GM21390 (cell line): ENCODE results near the gene MGST2.
"Not testable (repeated sequence)": the region's sequence is repeated elsewhere in the genome, so short reads cannot be mapped to it uniquely, and the experiment has no call there.

Source experiments
- ATAC-seq: cut with Tn5 transposase; IDR thresholded peaks from one replicate; pipeline ENCODE4 v1.9.1; 2021; ENCODE audit not compliant: unreplicated experiment

MGST2 gene

GRCh38 chr4:139698167-139698925, 32.7 kb downstream of the MGST2 start:
- not testable (repeated sequence) for ATAC-seq

GRCh38 chr4:139700568-139700967, 34.9 kb downstream of the MGST2 start:
- ATAC-seq, result no peak

GRCh38 chr4:139704915-139705485, 39.4 kb downstream of the MGST2 start:
- no peak for ATAC-seq

DNA sequence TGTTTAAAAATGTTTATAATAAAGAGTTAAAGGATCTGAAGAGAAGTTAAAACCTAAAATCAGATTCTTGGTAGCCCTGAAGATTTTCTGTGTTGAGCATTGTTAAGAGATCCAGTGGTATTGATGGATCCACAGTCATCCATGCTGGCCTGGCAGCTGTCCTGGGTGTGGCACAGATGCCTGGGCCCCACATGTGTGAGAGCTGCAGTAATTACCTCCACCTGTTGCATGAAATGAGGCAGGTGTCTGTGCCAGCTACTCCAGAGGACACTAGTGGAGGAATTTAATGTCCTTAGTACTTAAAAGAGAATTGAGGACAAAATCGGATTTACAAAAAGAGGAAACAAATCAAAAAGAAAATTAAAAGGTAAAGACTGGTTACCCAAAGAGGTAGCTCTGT, 44.0 kb downstream of the MGST2 start:
- ATAC-seq, result no peak

GRCh38 chr4:139710073-139710472, 44.5 kb downstream of the MGST2 start:
- no peak for ATAC-seq

- no peak for ATAC-seq
Observed at GRCh38 chr4:139711461-139711860, 45.8 kb downstream of the MGST2 start.

DNA sequence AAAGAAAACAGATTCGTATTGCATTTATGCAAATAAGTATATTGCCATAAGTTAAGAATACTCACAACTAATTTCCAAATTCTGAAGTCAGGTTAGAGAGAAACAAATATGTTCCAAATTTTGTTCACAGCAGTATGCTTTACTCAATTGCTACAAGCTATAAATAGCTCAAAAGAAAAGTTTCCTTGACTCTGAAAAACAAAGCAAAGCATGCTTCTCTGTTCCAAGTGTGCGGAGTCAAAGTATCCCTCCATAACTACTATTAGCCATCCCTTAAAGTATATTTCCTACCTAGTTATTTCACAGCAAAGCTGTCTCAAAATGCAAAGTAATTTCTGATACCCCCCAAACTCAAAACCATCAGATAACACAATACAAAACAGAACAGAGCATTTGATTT, 47.3 kb downstream of the MGST2 start:
- ATAC-seq, result no peak

DNA sequence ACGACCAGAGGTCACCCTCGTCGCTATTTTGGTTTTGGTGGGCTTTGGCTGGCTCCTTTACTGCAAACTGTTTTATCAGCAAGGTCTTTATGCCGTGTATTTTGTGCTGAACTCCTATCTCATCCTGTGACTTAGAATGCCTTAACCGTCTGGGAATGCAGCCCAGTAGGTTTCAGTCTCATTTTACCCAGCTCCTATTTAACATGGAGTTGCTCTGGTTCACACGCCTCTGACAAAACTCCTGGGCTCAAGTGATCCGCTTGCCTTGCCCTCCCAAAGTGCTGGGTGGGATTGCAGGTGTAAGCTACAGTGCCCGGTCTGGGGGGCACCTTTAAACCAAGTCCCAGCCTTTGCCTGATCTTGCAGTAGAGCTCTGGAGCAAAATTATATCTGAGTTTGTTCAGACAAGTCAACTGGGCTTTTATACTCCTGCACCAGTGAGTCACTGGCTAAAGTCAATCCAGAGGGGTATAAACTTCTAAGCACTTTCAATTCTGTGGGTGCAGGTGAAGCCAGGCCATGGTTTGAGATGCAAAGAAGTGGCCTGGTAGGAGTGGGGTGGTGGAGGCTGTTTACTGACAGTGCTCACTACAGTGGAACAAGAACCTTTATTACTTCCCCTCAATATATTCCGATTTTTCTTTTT, 50.2 kb downstream of the MGST2 start:
- ATAC-seq, result no peak

DNA sequence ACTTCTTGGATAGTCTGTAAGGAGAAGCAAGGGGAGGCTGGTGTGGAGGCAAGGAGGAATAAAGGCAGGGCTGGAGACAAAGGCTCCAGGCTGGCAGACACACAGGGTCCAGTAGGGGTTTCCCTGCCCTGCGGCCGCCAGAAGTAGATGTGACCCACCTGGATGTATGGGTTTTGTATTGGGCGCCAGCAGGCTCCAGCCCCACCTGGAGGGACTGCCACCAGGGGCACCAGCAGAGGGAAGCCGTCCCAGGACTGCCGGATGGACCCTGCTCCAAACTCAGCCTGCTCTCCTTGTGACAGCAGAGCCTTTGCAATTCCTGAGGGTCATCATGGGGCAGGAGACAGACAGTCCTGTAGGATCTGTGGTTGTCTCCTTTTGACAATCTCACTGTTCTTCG, 52.7 kb downstream of the MGST2 start:
- no peak for ATAC-seq

DNA sequence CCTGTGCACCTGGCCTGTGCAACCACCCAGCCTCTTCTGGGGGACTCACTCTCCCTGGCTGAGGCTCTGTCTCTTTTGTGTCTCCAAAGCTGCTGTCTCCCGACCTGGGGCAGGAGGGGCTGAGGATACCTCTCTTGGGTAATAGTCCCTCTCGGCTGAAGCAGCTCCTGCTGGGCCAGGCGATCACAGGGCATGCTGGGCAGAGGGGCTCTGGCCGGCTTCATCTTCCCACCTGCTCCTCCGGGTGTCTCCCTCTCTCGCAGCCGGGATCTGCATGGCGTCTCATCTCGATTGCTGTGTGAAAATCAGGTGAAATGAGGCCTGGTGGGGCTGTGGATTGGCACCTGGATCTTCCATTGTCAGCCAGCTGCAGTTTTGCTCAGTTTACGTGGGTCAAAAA, 53.2 kb downstream of the MGST2 start:
- ATAC-seq, result no peak

DNA sequence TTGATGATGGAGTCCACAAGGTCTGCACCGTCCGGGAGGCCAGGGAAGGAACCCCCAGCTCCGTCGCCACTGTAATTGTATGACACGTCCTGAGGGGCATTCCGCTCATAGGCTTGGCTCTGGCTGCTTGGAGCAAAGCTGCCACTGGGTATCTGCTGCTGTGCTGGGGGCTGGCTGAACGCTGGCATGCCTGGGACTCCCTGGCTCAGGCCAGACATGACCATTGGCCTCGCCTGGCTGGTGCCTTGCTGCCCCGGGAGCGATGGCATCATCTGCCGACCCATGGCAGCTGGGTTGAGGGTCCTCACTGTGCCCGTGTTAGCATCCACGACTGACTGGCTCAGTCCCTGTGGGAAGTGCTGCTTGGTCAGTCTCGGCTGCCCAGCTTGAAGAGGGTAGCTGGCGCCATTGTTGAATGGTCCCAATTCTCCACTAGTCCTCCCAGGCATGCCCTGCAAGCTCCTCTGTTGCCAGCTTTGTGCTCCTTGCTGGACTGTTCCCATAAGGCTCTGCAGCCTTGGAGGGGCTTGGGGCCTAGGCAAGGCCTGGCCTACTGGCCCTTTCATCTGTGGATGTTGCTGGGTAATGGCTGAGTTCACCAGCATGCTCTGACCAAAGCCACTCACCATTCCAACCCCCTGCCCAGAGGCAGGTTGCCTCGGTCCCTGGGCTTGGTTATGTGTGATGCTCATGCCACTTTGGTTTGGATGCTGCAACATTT, 53.9 kb downstream of the MGST2 start:
- no peak for ATAC-seq

DNA sequence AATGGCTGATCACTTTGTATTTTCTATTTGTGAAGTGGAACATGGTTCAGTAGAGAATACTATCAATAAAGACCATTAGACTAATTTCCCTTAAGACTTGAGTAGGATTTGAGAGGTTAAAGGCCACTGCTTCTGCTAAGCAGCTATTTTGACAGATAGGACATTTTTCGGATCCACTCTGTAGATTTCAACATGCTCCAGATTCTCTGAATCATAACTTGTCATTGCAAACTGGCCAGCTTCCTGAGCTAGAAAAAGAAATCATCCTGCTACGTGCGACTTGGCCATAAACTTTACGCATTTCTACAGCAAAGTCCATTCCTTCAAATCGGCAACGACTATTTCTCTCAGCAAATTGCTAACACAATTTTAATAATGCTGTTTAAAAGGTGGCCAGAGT, 55.2 kb downstream of the MGST2 start:
- ATAC-seq, result no peak

GRCh38 chr4:139721789-139722188, 56.2 kb downstream of the MGST2 start:
- no peak for ATAC-seq

- no peak for ATAC-seq
Observed at GRCh38 chr4:139725236-139725635, 59.6 kb downstream of the MGST2 start.

GRCh38 chr4:139726615-139727014, 61.0 kb downstream of the MGST2 start:
- ATAC-seq, result no peak

GRCh38 chr4:139728146-139728545, 62.5 kb downstream of the MGST2 start:
- no peak for ATAC-seq

- no peak for ATAC-seq
Observed at GRCh38 chr4:139728840-139729239, 63.2 kb downstream of the MGST2 start.

GRCh38 chr4:139732991-139733570, 67.5 kb downstream of the MGST2 start:
- no peak for ATAC-seq

DNA sequence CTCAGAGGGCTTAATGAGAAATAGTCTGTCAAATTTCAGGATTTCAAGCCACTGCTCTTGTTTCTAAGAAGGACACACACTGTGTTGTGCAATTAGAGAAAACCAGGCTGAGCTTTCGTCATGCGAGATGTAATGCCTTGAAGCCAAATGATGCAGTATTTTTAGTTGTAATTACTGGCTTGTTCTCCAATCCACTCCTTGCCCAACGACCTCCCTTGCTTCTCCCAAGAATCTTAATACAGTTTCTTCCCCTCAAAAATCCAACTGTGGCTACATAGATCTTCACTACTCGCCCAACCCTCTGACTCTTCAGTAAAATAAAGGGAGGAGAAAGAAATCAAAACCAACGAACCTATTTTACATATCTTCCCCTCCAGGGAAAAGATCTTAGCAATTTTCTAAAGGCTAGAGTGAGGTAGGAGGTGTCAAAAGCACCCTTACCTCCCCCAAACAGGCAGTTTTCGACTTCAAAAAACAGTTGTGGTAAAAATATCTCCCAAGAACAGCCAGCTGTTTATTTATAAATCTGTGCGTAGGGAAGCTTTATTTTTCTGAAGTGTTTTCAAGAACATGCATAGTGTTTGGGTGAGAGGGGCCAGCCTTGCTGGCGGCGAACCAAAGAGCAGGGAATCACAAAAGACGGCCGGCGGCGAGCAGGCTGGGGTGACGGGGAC, 68.7 kb downstream of the MGST2 start:
- no peak for ATAC-seq

- peak; percentile 61 for ATAC-seq
Observed at GRCh38 chr4:139734875-139735380, 69.3 kb downstream of the MGST2 start.
